Upper lobe of left lung (tissue), 4 donors: ENCODE data around the gene SLC29A3.

Source experiments
- CTCF ChIP-seq, 6 experiments: fragments of 450-650 bp in 4 of 6; fragments of 200-600 bp in 2 of 6; sonication (generic) in 2 of 6; IDR thresholded peaks; one replicate each; pipeline ENCODE4 v1.5.1; 2016 to 2019; ENCODE audit warnings: antibody characterized with exemption in 6 of 6
- EP300 ChIP-seq, 4 donors: sonication (generic); formaldehyde crosslinking; IDR thresholded peaks; one replicate each; pipeline ENCODE4 v1.5.1; 2017; ENCODE audit warnings: antibody characterized with exemption in 4 of 4, control low read depth in 2 of 4
- POLR2A ChIP-seq, 4 donors: fragments of 450-650 bp; IDR thresholded peaks; one replicate each; pipeline ENCODE4 v1.5.1; 2016 to 2017; ENCODE audit warnings: antibody characterized with exemption in 4 of 4, mild to moderate bottlenecking in 2 of 4
- POLR2AphosphoS5 ChIP-seq, 2 donors: sonication (generic); formaldehyde crosslinking; IDR thresholded peaks; one replicate each; pipeline ENCODE4 v1.5.1; 2017; ENCODE audit warnings: antibody characterized with exemption in 2 of 2

GRCh38 chr10:71308985-71309384, 10.1 kb upstream of the SLC29A3 start:
- TF ChIP-seq POLR2AphosphoS5 (IDR thresholded peaks at IDR 0.05) (no peak), POLR2A (IDR thresholded peaks at IDR 0.05) (no peak), CTCF (IDR thresholded peaks at IDR 0.05) (no peak), EP300 (IDR thresholded peaks at IDR 0.05) (no peak)
